PC-3 (cell line): ENCODE measurements around the gene NFIC.

Source experiments
- CTCF ChIP-seq: fragments of 300-600 bp; sonication (generic); conservative IDR thresholded peaks from 2 replicates; pipeline ENCODE4 v1.5.1; 2017; ENCODE audit warnings: antibody characterized with exemption, low read depth, mild to moderate bottlenecking, low read length
- EZH2 ChIP-seq: fragments of 300-600 bp; sonication (generic); IDR thresholded peaks from one replicate; pipeline ENCODE4 v1.6.1; 2017; ENCODE audit warnings: antibody characterized with exemption, mild to moderate bottlenecking, low read length; ENCODE audit not compliant: unreplicated experiment

GRCh38 chr19:3464587-3465235 is 98.3 kb downstream of the NFIC start:
- TF ChIP-seq CTCF (no peak), EZH2 (no peak)
